ENCODE results near the gene DGKG. TPM values are rescaled to one million over a fixed set of nuclear protein-coding genes. Genes with fewer than 3 reads are reported as not detected.

DGKG gene
- total RNA-seq, 1 donor from 2014 or later, result 1.0 TPM

DNA sequence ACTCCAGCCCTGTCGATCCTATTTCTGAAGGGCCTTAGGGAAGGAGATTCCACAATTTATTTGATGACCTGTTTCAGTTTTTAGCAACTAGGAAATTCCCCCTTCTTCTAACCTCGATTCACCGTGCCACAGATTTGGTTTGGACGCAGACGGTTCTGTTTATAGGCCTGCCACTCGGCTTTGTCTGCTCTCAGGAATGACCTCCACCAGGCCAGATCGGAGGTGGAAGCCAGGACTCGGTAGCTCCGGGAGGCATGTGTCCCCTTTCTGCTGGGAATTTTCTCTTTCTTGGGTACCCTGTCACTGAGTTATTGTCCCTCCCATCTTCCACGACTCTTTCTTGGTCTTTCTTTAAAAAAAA, 167.6 kb downstream of the DGKG start:
- no peak for DNase-seq (ENCODE audit: low read depth)
- H3K4me3 ChIP-seq (ENCODE audit: low read depth, low read length), result no peak overlapping the region
- TF ChIP-seq, protein P1, sequence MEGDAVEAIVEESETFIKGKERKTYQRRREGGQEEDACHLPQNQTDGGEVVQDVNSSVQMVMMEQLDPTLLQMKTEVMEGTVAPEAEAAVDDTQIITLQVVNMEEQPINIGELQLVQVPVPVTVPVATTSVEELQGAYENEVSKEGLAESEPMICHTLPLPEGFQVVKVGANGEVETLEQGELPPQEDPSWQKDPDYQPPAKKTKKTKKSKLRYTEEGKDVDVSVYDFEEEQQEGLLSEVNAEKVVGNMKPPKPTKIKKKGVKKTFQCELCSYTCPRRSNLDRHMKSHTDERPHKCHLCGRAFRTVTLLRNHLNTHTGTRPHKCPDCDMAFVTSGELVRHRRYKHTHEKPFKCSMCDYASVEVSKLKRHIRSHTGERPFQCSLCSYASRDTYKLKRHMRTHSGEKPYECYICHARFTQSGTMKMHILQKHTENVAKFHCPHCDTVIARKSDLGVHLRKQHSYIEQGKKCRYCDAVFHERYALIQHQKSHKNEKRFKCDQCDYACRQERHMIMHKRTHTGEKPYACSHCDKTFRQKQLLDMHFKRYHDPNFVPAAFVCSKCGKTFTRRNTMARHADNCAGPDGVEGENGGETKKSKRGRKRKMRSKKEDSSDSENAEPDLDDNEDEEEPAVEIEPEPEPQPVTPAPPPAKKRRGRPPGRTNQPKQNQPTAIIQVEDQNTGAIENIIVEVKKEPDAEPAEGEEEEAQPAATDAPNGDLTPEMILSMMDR (conservative IDR thresholded peaks at IDR 0.05; ENCODE audit: low read depth, low read length), result no peak

DNA sequence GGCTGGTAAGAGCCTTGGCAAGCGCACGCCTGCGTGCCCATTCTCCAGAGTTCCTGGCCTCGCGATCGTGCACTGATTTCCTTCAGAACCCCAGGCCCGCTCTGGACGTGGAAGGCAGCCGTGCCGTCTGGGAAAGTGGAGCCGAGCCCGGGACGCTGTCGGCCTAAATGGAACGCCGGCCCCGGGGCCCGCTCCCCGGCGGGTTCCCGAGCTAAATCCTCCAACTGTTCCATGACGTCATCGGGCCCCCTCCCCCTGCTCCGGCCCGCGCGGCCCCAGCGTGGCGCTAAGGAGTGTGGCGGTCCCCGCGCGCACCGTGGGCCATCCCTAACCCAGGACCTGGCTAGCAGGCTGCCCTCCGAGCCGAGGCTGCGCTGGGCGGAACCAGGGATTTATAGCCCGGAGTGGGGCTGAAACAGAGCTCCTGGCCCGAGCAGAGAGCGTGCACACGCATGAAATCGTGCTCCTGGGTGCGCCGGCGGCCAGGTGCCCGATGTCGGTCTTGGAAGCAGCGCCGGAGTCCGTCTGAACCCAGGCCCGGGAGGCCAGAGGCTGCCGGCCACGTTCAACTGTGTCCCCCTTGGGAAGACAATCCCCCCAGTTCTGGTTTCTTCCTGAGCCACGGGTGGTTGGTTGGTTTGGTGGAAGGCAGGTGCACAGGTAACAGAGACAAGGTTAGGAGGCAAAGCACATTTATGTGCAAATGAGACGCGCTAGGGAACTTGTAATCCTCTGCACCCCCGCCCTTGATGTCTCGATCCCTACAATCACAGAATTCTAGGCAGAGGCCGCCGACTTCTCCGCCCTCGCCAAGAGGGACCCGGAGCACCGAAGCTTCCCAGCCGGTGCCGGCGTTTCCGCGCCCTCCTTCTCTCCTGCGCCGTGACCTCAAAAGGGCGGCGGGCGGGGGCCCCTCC, 168.2 kb downstream of the DGKG start:
- TF ChIP-seq, protein P1 (conservative IDR thresholded peaks at IDR 0.05; ENCODE audit: low read depth, low read length), result no peak
- H3K4me3 ChIP-seq (ENCODE audit: low read depth, low read length), result peak overlapping the region; percentile 19
- DNase-seq (ENCODE audit: low read depth), result no peak

DNA sequence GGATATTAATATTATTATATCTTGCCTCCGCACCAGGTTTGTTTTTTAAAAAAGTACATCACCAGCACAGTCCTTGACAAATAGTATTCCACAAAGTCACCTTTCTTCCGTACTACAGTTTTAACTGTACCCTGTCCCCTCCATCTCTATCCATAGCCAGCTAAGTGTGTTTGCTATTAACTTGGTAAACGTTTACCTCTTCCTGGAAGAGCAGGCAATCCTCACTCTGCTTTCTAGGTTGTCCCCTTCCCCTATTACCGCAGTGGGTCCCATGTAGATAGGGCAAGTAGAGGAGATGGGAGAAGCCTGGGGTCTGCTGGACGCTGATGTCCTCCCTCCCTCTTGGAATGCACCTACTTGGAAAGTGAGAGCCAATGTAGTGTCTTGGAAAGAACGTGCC, 169.2 kb downstream of the DGKG start:
- TF ChIP-seq, protein P1 (conservative IDR thresholded peaks at IDR 0.05; ENCODE audit: low read depth, low read length), result no peak
- no peak for DNase-seq (ENCODE audit: low read depth)
- H3K4me3 ChIP-seq (ENCODE audit: low read depth, low read length), result no peak overlapping the region

DNA sequence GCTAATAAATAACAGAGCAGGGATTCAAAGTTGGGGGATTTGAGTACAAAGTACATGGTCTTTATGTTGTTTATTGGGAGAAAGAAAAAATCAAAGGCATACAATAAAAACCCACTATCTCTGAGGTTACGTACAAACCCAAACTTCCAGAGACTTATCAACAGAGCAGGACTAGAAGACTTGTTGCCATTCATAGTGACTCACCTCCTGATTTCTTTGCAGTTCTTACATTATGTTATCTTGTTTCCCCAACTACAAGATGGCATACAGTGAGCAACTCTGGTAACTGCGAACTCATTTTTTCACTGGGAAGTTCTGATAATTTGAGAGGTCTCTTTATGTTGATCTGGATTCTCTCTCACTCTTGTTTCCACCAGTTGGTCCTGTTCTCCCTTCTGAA, 172.5 kb downstream of the DGKG start:
- DNase-seq (ENCODE audit: low read depth), result no peak
- H3K4me3 ChIP-seq (ENCODE audit: low read depth, low read length), result no peak overlapping the region
- TF ChIP-seq, protein P1 (conservative IDR thresholded peaks at IDR 0.05; ENCODE audit: low read depth, low read length), result no peak

DNA sequence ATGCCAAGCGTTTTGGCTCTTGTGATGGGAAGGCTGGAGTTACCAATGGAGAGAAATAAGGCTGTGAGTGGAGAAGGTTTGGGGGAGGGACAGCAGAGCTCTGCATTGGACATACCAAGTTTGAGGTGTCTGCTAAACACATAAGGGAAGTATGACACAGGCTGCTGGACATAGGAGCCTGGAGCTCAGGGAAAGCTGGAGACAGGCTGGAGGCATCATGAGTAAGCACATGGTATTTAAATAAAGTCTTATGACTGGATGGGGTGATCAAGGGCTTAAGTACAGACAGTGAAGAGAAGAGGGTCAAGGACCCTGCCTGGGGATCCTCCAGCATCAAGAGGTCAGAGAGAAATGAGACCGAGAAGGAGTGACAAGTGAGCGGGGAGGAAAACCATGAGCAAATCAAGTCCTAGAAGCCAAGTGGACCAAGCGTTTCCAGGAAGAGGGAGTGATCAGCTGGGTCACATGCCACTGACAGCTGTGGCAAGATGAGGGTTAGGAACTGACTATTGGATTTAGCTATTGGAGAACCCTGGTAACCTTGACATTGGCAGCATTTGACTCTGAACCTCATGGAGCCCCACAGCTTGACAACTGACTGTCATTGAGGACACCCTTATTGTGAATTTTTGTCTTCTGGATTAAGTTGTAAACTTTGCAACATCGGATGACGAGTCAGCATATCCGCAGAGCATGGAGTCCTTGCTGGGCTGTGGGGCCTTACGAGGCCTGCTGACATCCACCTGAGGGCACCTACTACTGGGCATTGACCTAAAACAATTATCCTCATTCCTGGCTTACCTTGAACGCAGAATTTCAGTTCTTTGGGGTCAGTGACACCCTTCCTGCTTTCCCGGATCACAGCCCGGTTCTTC, 174.4 kb downstream of the DGKG start:
- no peak for DNase-seq (ENCODE audit: low read depth)
- no peak overlapping the region for H3K4me3 ChIP-seq (ENCODE audit: low read depth, low read length)
- TF ChIP-seq, protein P1 (conservative IDR thresholded peaks at IDR 0.05; ENCODE audit: low read depth, low read length), result no peak

DNA sequence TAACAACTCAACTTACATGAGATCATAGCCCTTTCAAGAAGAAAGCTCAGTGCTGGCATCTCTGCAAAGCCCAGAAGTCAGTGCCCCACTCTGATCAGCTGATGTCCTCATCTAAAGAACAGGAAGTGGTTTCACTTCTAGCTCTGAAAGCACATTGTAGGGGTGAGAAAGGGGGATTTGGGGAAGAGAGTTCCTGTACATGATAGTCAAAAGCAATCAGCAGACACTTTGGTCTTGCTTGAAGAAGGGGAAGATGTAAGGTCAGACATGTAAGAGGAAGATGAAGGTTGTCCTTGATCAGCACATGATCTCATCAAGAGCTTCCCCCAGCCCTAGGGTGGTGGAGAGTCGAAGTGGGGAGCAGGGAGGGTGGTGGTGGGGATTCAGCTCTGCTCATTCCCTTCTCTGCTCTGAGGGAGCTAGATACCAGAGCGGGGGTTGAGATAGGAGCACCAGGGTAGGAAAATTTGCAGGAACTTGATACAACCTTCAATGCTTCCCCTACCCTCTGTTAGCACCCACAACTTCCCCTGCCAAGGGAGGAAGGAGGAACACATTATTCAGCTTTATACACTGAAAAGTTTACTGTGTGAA, 176.7 kb downstream of the DGKG start:
- no peak for DNase-seq (ENCODE audit: low read depth)
- TF ChIP-seq, protein P1 (conservative IDR thresholded peaks at IDR 0.05; ENCODE audit: low read depth, low read length), result no peak

More for the DNA sequence above, 176.7 kb downstream of the DGKG start:
- H3K4me3 ChIP-seq (ENCODE audit: low read depth, low read length), result no peak overlapping the region
